Breast epithelium (tissue), 4 donors: Measurements from ENCODE around the gene RALGPS1. TPM values are rescaled to one million over a fixed set of nuclear protein-coding genes. Genes with fewer than 3 reads are reported as not detected.
A peak's percentile ranks its signal among the peaks of the same experiment; 100 is the strongest.

ENCODE experiments used
- DNase-seq, 2 donors: peaks; one replicate each; pipeline ENCODE4 v3.0.0-alpha.2; 2019; ENCODE audit warnings: low spot score in 2 of 2
- H3K27ac ChIP-seq, 2 donors: fragments of 200-600 bp; sonication (generic) in 1 of 2; one replicate each; pipeline ENCODE4 v1.5.1; 2016 to 2019; ENCODE audit warnings: mild to moderate bottlenecking in 1 of 2
- H3K27me3 ChIP-seq, 2 donors: fragments of 200-600 bp; sonication (generic) in 1 of 2; one replicate each; pipeline versions ENCODE4 v1.5.1 to v1.6.0; 2017 to 2019; ENCODE audit warnings: control low read depth in 1 of 2, mild to moderate bottlenecking in 1 of 2
- H3K36me3 ChIP-seq: fragments of 200-600 bp; one replicate; pipeline ENCODE4 v1.5.1; 2019
- H3K4me1 ChIP-seq, 2 donors: fragments of 200-600 bp; sonication (generic); one replicate each; pipeline ENCODE4 v1.5.1; 2016 to 2019; ENCODE audit warnings: control low read depth in 1 of 2
- H3K4me3 ChIP-seq, 3 donors: fragments of 200-600 bp; sonication (generic); 1 replicate in 2 of 3; 2 replicates in 1 of 3; pipeline ENCODE4 v1.5.1; 2016 to 2019; ENCODE audit warnings: mild to moderate bottlenecking in 3 of 3, moderate library complexity in 2 of 3
- H3K9me3 ChIP-seq, 2 donors: fragments of 200-600 bp; sonication (generic) in 1 of 2; one replicate each; pipeline ENCODE4 v1.5.1; 2016 to 2019; ENCODE audit warnings: control low read depth in 1 of 2
- POLR2A ChIP-seq: fragments of 450-650 bp; IDR thresholded peaks from one replicate; pipeline ENCODE4 v1.6.1; 2016; ENCODE audit warnings: antibody characterized with exemption, mild to moderate bottlenecking, moderate library complexity
- POLR2AphosphoS5 ChIP-seq, 3 donors: sonication (generic); formaldehyde crosslinking; IDR thresholded peaks; one replicate each; pipeline ENCODE4 v1.6.1; 2017; ENCODE audit warnings: antibody characterized with exemption in 3 of 3
- intact Hi-C: fragments of 100-400 bp; cut with DNase I; formaldehyde crosslinking; loops from one replicate; pipeline ENCODE4 v1.15.1; 2023; ENCODE audit warnings: low total_unique reads
- total RNA-seq, 3 donors: library from RNA; depleted of rRNA; stranded (reverse); fragments of >200 nt; gene quantifications; one replicate each; pipeline ENCODE4 v1.1.0, GENCODE V29; 2016
- TF ChIP-seq, protein P1 (sequence below), 3 donors: fragments of 450-650 bp; IDR thresholded peaks; one replicate each; pipeline ENCODE4 v1.5.1; 2016 to 2017; ENCODE audit warnings: antibody characterized with exemption in 3 of 3, mild to moderate bottlenecking in 3 of 3, moderate library complexity in 3 of 3

RALGPS1 gene
- total RNA-seq, 3 donors from 2014 or later = 5.8 to 30.7 (median 15.1) TPM

DNA sequence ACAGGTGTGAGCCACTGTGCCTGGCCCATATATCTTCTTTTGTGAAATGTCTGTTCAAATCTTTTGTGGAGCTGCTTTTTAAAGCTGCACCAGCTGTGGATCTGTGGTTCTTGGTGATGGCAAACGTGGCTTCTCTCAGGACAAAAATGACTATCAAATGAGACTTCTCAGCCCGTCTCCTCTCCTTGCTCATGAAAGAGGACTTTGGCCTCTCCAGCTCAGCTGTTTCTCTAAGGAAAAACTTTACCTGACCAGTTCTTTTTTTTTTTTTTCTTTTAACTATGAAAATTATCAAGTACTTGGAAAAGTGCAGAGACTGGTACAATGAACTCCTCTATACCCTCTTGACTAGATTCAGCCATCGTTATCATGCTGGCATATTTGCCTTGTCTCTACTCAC, 44.8 kb downstream of the RALGPS1 start:
- intact Hi-C loops = no loop called here

DNA sequence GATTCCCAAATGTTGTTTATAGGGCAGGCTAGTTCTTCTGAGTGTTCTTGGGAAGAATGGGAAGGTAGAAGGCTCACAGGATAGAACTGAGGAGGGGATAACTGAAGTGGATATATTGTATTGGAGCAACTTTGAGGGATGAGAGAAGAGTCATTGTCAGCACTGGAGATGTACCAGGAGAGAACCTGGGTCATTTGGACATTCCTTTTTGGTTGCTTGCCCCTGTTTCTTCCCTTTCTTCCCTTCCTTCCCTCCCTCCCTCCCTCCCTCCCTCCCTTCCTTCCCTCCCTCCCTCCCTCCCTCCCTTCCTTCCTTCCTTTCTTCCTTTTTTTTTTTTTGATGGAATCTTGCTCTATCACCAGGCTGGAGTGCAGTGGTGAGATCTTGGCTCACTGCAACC, 45.3 kb downstream of the RALGPS1 start:
- no peaks in the 10 kb centered on the region for H3K9me3 ChIP-seq
- no peak overlapping the region for H3K4me3 ChIP-seq
- intact Hi-C loops = no loop called here
- no peaks in the 10 kb centered on the region for H3K27me3 ChIP-seq
- no peak for DNase-seq
- TF ChIP-seq, protein P1, sequence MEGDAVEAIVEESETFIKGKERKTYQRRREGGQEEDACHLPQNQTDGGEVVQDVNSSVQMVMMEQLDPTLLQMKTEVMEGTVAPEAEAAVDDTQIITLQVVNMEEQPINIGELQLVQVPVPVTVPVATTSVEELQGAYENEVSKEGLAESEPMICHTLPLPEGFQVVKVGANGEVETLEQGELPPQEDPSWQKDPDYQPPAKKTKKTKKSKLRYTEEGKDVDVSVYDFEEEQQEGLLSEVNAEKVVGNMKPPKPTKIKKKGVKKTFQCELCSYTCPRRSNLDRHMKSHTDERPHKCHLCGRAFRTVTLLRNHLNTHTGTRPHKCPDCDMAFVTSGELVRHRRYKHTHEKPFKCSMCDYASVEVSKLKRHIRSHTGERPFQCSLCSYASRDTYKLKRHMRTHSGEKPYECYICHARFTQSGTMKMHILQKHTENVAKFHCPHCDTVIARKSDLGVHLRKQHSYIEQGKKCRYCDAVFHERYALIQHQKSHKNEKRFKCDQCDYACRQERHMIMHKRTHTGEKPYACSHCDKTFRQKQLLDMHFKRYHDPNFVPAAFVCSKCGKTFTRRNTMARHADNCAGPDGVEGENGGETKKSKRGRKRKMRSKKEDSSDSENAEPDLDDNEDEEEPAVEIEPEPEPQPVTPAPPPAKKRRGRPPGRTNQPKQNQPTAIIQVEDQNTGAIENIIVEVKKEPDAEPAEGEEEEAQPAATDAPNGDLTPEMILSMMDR (IDR thresholded peaks at IDR 0.05) = no peak
- TF ChIP-seq POLR2AphosphoS5 (IDR thresholded peaks at IDR 0.05) (no peak), POLR2A (no peak)
- no peaks in the 10 kb centered on the region for H3K36me3 ChIP-seq
- H3K27ac ChIP-seq = no peak overlapping the region
- H3K4me1 ChIP-seq = no peaks in the 10 kb centered on the region

More for the DNA sequence above, 44.8 kb downstream of the RALGPS1 start:
- H3K9me3 ChIP-seq = no peaks in the 10 kb centered on the region
- no peaks in the 10 kb centered on the region for H3K4me1 ChIP-seq
- no peak overlapping the region for H3K4me3 ChIP-seq
- no peaks in the 10 kb centered on the region for H3K27me3 ChIP-seq
- no peaks in the 10 kb centered on the region for H3K36me3 ChIP-seq
- no peak overlapping the region for H3K27ac ChIP-seq
- no peak for TF ChIP-seq POLR2AphosphoS5 (IDR thresholded peaks at IDR 0.05)
- TF ChIP-seq POLR2A = no peak
- TF ChIP-seq, protein P1 (IDR thresholded peaks at IDR 0.05) = no peak
- no peak for DNase-seq

DNA sequence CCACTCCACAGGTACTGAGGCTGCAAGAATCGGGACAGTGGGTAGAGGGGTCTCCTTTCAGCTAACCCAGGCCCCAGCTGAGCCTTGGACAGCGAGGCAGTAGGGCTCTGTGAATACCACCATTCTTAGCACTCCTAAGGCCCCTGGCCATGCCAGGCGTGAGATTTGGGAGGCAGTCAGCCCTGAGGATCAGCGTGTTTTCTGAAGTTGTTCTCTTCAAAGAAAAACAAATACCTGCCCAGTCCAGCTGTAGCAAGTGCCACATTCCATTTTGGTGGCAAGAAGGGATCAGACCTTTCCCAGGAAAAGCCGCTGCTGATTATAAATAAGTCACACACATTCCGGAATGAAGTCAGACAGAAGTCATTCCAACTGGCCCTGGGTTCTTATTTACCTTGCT, 47.8 kb downstream of the RALGPS1 start:
- no peaks in the 10 kb centered on the region for H3K27me3 ChIP-seq
- no peaks in the 10 kb centered on the region for H3K9me3 ChIP-seq
- H3K4me3 ChIP-seq = no peak overlapping the region
- H3K27ac ChIP-seq = no peak overlapping the region
- DNase-seq = no peak
- no peaks in the 10 kb centered on the region for H3K4me1 ChIP-seq
- no peaks in the 10 kb centered on the region for H3K36me3 ChIP-seq
- intact Hi-C loops = no loop called here
- TF ChIP-seq POLR2A (no peak), POLR2AphosphoS5 (IDR thresholded peaks at IDR 0.05) (no peak)
- TF ChIP-seq, protein P1 (IDR thresholded peaks at IDR 0.05) = no peak

DNA sequence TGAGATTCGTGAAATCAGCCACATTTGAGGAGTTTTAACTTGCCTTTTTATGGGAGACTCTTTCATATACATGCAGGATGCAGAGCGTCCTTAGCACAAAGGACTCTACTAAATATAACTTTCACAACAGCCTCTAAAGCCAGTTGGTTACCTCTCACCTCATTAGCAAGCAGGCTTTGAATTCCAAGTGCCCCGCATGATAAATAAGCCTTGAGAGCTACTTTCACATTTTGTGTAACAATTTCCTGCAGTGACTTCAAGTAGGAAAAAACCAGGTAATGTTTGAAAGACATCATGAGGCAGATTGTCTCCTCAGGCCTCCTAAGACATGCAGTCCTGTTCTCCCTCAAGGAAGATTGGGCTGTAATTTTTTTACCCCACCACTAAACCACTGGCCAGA, 50.5 kb downstream of the RALGPS1 start:
- Histone ChIP-seq H3K4me1 (no peaks in the 10 kb centered on the region), H3K4me3 (no peak overlapping the region), H3K36me3 (no peaks in the 10 kb centered on the region), H3K9me3 (no peaks in the 10 kb centered on the region), H3K27ac (peak overlapping the region in 1 of 2 donors; percentile 43), H3K27me3 (no peaks in the 10 kb centered on the region)
- TF ChIP-seq POLR2AphosphoS5 (IDR thresholded peaks at IDR 0.05) (no peak), POLR2A (no peak)
- TF ChIP-seq, protein P1 (IDR thresholded peaks at IDR 0.05) = no peak
- intact Hi-C loops = no loop called here
- no peak for DNase-seq

DNA sequence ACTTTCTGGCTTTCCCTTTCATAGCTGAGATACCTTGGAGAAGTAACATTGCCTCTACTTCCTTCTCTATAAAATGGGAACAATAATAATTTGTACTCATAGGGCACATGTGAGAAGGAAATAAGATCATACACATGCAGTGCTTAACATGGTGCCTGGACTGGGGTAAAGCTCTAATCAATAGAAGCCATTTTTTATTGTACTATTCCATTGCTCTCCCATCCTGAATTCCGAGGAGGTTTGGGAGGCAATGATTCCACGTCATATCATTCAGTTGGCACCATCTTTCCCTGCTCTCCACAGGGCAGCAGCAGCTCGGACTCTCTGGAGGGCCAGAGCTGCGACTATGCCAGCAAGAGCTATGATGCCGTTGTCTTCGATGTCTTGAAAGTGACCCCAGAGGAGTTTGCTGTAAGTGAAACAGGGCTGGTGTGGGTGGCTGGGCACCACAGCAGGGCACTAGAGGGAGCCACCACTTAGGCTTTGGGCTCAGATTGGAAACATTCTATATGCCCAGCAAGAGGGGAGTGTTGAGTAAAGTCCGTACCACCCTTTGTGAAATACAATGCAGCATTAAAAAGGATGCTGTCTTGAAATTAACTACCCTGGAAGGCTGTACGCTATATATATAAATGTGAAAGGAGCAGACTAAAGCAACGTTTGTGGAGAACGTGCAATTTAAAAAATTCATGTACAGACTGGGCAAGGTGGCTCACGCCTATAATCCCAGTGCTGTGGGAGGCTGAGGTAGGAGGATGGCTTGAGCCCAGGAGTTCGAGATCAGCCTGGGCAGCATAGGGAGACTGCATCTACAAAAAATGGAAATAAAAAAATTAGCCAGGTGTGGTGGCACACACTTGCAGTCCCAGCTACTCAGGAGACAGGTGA, 51.2 kb downstream of the RALGPS1 start:
- intact Hi-C loops = no loop called here
- no peak for DNase-seq
- Histone ChIP-seq H3K9me3 (no peaks in the 10 kb centered on the region), H3K27me3 (no peaks in the 10 kb centered on the region), H3K4me3 (no peak overlapping the region), H3K36me3 (no peaks in the 10 kb centered on the region), H3K27ac (peak overlapping the region in 1 of 2 donors; percentile 43), H3K4me1 (no peaks in the 10 kb centered on the region)
- TF ChIP-seq POLR2A (no peak), POLR2AphosphoS5 (IDR thresholded peaks at IDR 0.05) (no peak)
- TF ChIP-seq, protein P1 (IDR thresholded peaks at IDR 0.05) = peak; percentile 26 to 37 (median 37)
